Activated naive CD4-positive, alpha-beta T cell treated with anti-CD3 and anti-CD28 coated beads, Interleukin-2, amount 50 U/mL, for 24 hours (primary cell): Measurements from ENCODE around the gene ST3GAL4.

ENCODE experiments used
- H3K27ac Mint-ChIP-seq: one replicate; pipeline ENCODE4 v1.8.0; 2021; ENCODE audit warnings: mild to moderate bottlenecking, mixed read lengths
- H3K27me3 Mint-ChIP-seq: one replicate; pipeline ENCODE4 v1.8.0; 2021; ENCODE audit warnings: mixed read lengths
- H3K36me3 Mint-ChIP-seq: one replicate; pipeline ENCODE4 v1.8.0; 2021; ENCODE audit warnings: mixed read lengths
- H3K4me1 Mint-ChIP-seq: one replicate; pipeline ENCODE4 v1.8.0; 2021; ENCODE audit warnings: mixed read lengths
- H3K4me3 Mint-ChIP-seq: one replicate; pipeline ENCODE4 v1.8.0; 2021; ENCODE audit warnings: mild to moderate bottlenecking, mixed read lengths
- H3K9me3 Mint-ChIP-seq: one replicate; pipeline ENCODE4 v1.8.0; 2021; ENCODE audit warnings: mixed read lengths

Gene ST3GAL4

GRCh38 chr11:126424471-126425039 lies 69.1 kb downstream of the ST3GAL4 start:
- no peak overlapping the region for H3K4me3 Mint-ChIP-seq
- no peak overlapping the region for H3K27ac Mint-ChIP-seq
- H3K36me3 Mint-ChIP-seq: no peaks in the 10 kb centered on the region
- peaks cover 5% of the 10 kb centered on the region for H3K27me3 Mint-ChIP-seq
- peaks cover 8% of the 10 kb centered on the region for H3K4me1 Mint-ChIP-seq
- no peaks in the 10 kb centered on the region for H3K9me3 Mint-ChIP-seq

GRCh38 chr11:126426106-126426505 lies 70.6 kb downstream of the ST3GAL4 start:
- H3K9me3 Mint-ChIP-seq: no peaks in the 10 kb centered on the region
- H3K4me3 Mint-ChIP-seq: no peak overlapping the region
- no peaks in the 10 kb centered on the region for H3K36me3 Mint-ChIP-seq
- H3K4me1 Mint-ChIP-seq: no peaks in the 10 kb centered on the region
- H3K27ac Mint-ChIP-seq: no peak overlapping the region
- H3K27me3 Mint-ChIP-seq: no peaks in the 10 kb centered on the region

- no peaks in the 10 kb centered on the region for H3K9me3 Mint-ChIP-seq
- H3K27me3 Mint-ChIP-seq: no peaks in the 10 kb centered on the region
- H3K36me3 Mint-ChIP-seq: no peaks in the 10 kb centered on the region
- no peaks in the 10 kb centered on the region for H3K4me1 Mint-ChIP-seq
- no peak overlapping the region for H3K4me3 Mint-ChIP-seq
- H3K27ac Mint-ChIP-seq: no peak overlapping the region
These were observed 71.6 kb downstream of the ST3GAL4 start for GRCh38 chr11:126426820-126427749.

- Mint-ChIP-seq H3K4me1 (no peaks in the 10 kb centered on the region), H3K4me3 (no peak overlapping the region), H3K27ac (no peak overlapping the region), H3K27me3 (no peaks in the 10 kb centered on the region), H3K36me3 (no peaks in the 10 kb centered on the region), H3K9me3 (no peaks in the 10 kb centered on the region)
These were observed 75.3 kb downstream of the ST3GAL4 start for GRCh38 chr11:126430581-126431335.

- H3K9me3 Mint-ChIP-seq: no peaks in the 10 kb centered on the region
- no peak overlapping the region for H3K4me3 Mint-ChIP-seq
- H3K27me3 Mint-ChIP-seq: no peaks in the 10 kb centered on the region
- H3K27ac Mint-ChIP-seq: no peak overlapping the region
- no peaks in the 10 kb centered on the region for H3K4me1 Mint-ChIP-seq
- H3K36me3 Mint-ChIP-seq: no peaks in the 10 kb centered on the region
These were observed 76.0 kb downstream of the ST3GAL4 start for GRCh38 chr11:126431401-126432064.

GRCh38 chr11:126432065-126432461 lies 76.6 kb downstream of the ST3GAL4 start:
- no peaks in the 10 kb centered on the region for H3K9me3 Mint-ChIP-seq
- no peak overlapping the region for H3K4me3 Mint-ChIP-seq
- no peak overlapping the region for H3K27ac Mint-ChIP-seq
- H3K4me1 Mint-ChIP-seq: no peaks in the 10 kb centered on the region
- H3K27me3 Mint-ChIP-seq: no peaks in the 10 kb centered on the region
- no peaks in the 10 kb centered on the region for H3K36me3 Mint-ChIP-seq

GRCh38 chr11:126432525-126432924 lies 77.0 kb downstream of the ST3GAL4 start:
- H3K4me3 Mint-ChIP-seq: no peak overlapping the region
- H3K36me3 Mint-ChIP-seq: no peaks in the 10 kb centered on the region
- H3K27me3 Mint-ChIP-seq: no peaks in the 10 kb centered on the region
- H3K4me1 Mint-ChIP-seq: no peaks in the 10 kb centered on the region
- H3K9me3 Mint-ChIP-seq: no peaks in the 10 kb centered on the region
- H3K27ac Mint-ChIP-seq: no peak overlapping the region

GRCh38 chr11:126433244-126433846 lies 77.9 kb downstream of the ST3GAL4 start:
- H3K4me1 Mint-ChIP-seq: no peaks in the 10 kb centered on the region
- H3K36me3 Mint-ChIP-seq: no peaks in the 10 kb centered on the region
- no peak overlapping the region for H3K4me3 Mint-ChIP-seq
- H3K27me3 Mint-ChIP-seq: no peaks in the 10 kb centered on the region
- H3K27ac Mint-ChIP-seq: no peak overlapping the region
- H3K9me3 Mint-ChIP-seq: no peaks in the 10 kb centered on the region

- no peaks in the 10 kb centered on the region for H3K36me3 Mint-ChIP-seq
- H3K27ac Mint-ChIP-seq: no peak overlapping the region
- H3K4me3 Mint-ChIP-seq: no peak overlapping the region
- no peaks in the 10 kb centered on the region for H3K27me3 Mint-ChIP-seq
- H3K9me3 Mint-ChIP-seq: no peaks in the 10 kb centered on the region
- H3K4me1 Mint-ChIP-seq: no peaks in the 10 kb centered on the region
These were observed 78.8 kb downstream of the ST3GAL4 start for GRCh38 chr11:126433989-126434949.

- no peak overlapping the region for H3K4me3 Mint-ChIP-seq
- no peak overlapping the region for H3K27ac Mint-ChIP-seq
- no peaks in the 10 kb centered on the region for H3K4me1 Mint-ChIP-seq
- H3K9me3 Mint-ChIP-seq: no peaks in the 10 kb centered on the region
- H3K36me3 Mint-ChIP-seq: no peaks in the 10 kb centered on the region
- H3K27me3 Mint-ChIP-seq: no peaks in the 10 kb centered on the region
These were observed 79.5 kb downstream of the ST3GAL4 start for GRCh38 chr11:126434950-126435335.

- Mint-ChIP-seq H3K27ac (no peak overlapping the region), H3K27me3 (peaks cover 6% of the 10 kb centered on the region), H3K4me1 (peaks cover 4% of the 10 kb centered on the region), H3K36me3 (no peaks in the 10 kb centered on the region), H3K4me3 (no peak overlapping the region), H3K9me3 (no peaks in the 10 kb centered on the region)
These were observed 80.8 kb downstream of the ST3GAL4 start for GRCh38 chr11:126436209-126436755.

GRCh38 chr11:126437731-126438130 lies 82.2 kb downstream of the ST3GAL4 start:
- Mint-ChIP-seq H3K9me3 (no peaks in the 10 kb centered on the region), H3K36me3 (no peaks in the 10 kb centered on the region), H3K27me3 (peaks cover 6% of the 10 kb centered on the region), H3K4me3 (no peak overlapping the region), H3K27ac (no peak overlapping the region), H3K4me1 (peaks cover 4% of the 10 kb centered on the region)

GRCh38 chr11:126438272-126438671 lies 82.8 kb downstream of the ST3GAL4 start:
- Mint-ChIP-seq H3K9me3 (no peaks in the 10 kb centered on the region), H3K4me1 (peaks cover 4% of the 10 kb centered on the region), H3K27ac (no peak overlapping the region), H3K36me3 (no peaks in the 10 kb centered on the region), H3K4me3 (no peak overlapping the region), H3K27me3 (peaks cover 6% of the 10 kb centered on the region)

- Mint-ChIP-seq H3K9me3 (no peaks in the 10 kb centered on the region), H3K27ac (no peak overlapping the region), H3K27me3 (peaks cover 6% of the 10 kb centered on the region), H3K4me3 (no peak overlapping the region), H3K4me1 (peaks cover 4% of the 10 kb centered on the region), H3K36me3 (no peaks in the 10 kb centered on the region)
These were observed 83.2 kb downstream of the ST3GAL4 start for GRCh38 chr11:126438691-126439090.
